IMR-90 (cell line): ENCODE measurements around the gene ADGRV1. TPM values are rescaled to one million over a fixed set of nuclear protein-coding genes. Genes with fewer than 3 reads are reported as not detected.

Experiments
- ATAC-seq: fragments of 200-7000 bp; cut with Tn5 transposase; 2 replicates; pipeline ENCODE4 v1.9.1; 2020; ENCODE audit warnings: low read depth, mild to moderate bottlenecking, moderate library complexity
- BruUV-seq: library from RNA; stranded (reverse); fragments of 400-500 nt; replicated peaks from 2 replicates; lab custom pipeline; 2021; lab: Mats Ljungman, UMichigan
- CTCF ChIA-PET: fragments of 300-600 bp; formaldehyde crosslinking; extraction: SDS; loops from one replicate; lab custom pipeline; 2021; ENCODE audit warnings: antibody characterized with exemption; lab: Yijun Ruan, JAX
- POLR2A ChIA-PET: fragments of 300-600 bp; sonication (Branson Sonifier 250); formaldehyde crosslinking; loops from one replicate; lab custom pipeline; 2022; ENCODE audit warnings: antibody characterized with exemption; ENCODE audit not compliant: unreplicated experiment; lab: Charles Lee
- DNase-seq: peaks from one replicate; pipeline ENCODE4 v3.0.0; 2013
- H2AFZ ChIP-seq: replicated peaks from 2 replicates; pipeline ENCODE3; 2013; ENCODE audit warnings: low read length, mild to moderate bottlenecking; ENCODE audit not compliant: poor library complexity
- H2AK5ac ChIP-seq: 2 replicates; pipeline ENCODE4 v1.6.1; 2013; ENCODE audit warnings: low read depth, low read length, inconsistent platforms
- H2AK9ac ChIP-seq: replicated peaks from 2 replicates; pipeline ENCODE3; 2013; ENCODE audit warnings: mild to moderate bottlenecking, low read depth, low read length, moderate library complexity; ENCODE audit not compliant: poor library complexity
- H2BK120ac ChIP-seq: 2 replicates; pipeline ENCODE4 v1.6.1; 2013; ENCODE audit warnings: low read depth, low read length, inconsistent platforms
- H2BK15ac ChIP-seq: 3 replicates; pipeline ENCODE4 v1.6.1; 2013; ENCODE audit warnings: low read depth, low read length, inconsistent platforms
- H2BK20ac ChIP-seq: 2 replicates; pipeline ENCODE4 v1.6.1; 2013; ENCODE audit warnings: low read depth, mild to moderate bottlenecking, inconsistent platforms, low read length, moderate library complexity
- H2BK5ac ChIP-seq: 2 replicates; pipeline ENCODE4 v1.6.1; 2013; ENCODE audit warnings: mild to moderate bottlenecking, low read depth, low read length, inconsistent platforms; ENCODE audit not compliant: poor library complexity, severe bottlenecking
- H3K14ac ChIP-seq: replicated peaks from 2 replicates; pipeline ENCODE4 v1.6.1; 2013; ENCODE audit warnings: low read depth, low read length, inconsistent platforms
- H3K18ac ChIP-seq: 2 replicates; pipeline ENCODE4 v1.6.1; 2013; ENCODE audit warnings: low read depth, low read length, control low read depth
- H3K23ac ChIP-seq: 2 replicates; pipeline ENCODE4 v1.6.1; 2013; ENCODE audit warnings: low read depth, low read length, inconsistent platforms
- H3K27ac ChIP-seq: 2 replicates; pipeline ENCODE4 v1.5.1; 2013; ENCODE audit warnings: mild to moderate bottlenecking, control low read depth, low read length; ENCODE audit not compliant: insufficient read depth
- H3K27me3 ChIP-seq: 2 replicates; pipeline ENCODE4 v1.6.1; 2013; ENCODE audit warnings: low read length; ENCODE audit not compliant: control insufficient read depth, insufficient read depth
- H3K36me3 ChIP-seq: 2 replicates; pipeline ENCODE4 v1.6.1; 2013; ENCODE audit warnings: low read length, mixed read lengths; ENCODE audit not compliant: control insufficient read depth, insufficient read depth
- H3K4ac ChIP-seq: 2 replicates; pipeline ENCODE4 v1.6.1; 2013; ENCODE audit warnings: low read depth, low read length, inconsistent platforms
- H3K4me1 ChIP-seq: 2 replicates; pipeline ENCODE4 v1.6.1; 2013; ENCODE audit warnings: low read length, mixed read lengths; ENCODE audit not compliant: control insufficient read depth, insufficient read depth
- H3K4me2 ChIP-seq: 2 replicates; pipeline ENCODE4 v1.6.1; 2013; ENCODE audit warnings: low read depth, mild to moderate bottlenecking, control low read depth, low read length, moderate library complexity
- H3K4me3 ChIP-seq: 2 replicates; pipeline ENCODE4 v1.5.1; 2013; ENCODE audit warnings: low read depth, mild to moderate bottlenecking, control low read depth, low read length, moderate library complexity; ENCODE audit not compliant: insufficient read depth
- H3K56ac ChIP-seq: 2 replicates; pipeline ENCODE4 v1.6.1; 2013; ENCODE audit warnings: low read length, inconsistent platforms; ENCODE audit not compliant: insufficient read depth; ENCODE audit errors: extremely low read depth
- H3K79me1 ChIP-seq, 2 experiments: 2 replicates each; pipeline ENCODE4 v1.6.1; 2013; ENCODE audit warnings: low read length in 2 of 2, inconsistent platforms in 1 of 2, low read depth in 1 of 2
- H3K9ac ChIP-seq: 2 replicates; pipeline ENCODE4 v1.6.1; 2013; ENCODE audit warnings: low read depth, low read length, control low read depth
- H3K9me1 ChIP-seq: 2 replicates; pipeline ENCODE4 v1.6.1; 2013; ENCODE audit warnings: low read length, inconsistent platforms; ENCODE audit not compliant: insufficient read depth
- H3K9me3 ChIP-seq: 2 replicates; pipeline ENCODE4 v1.6.1; 2013; ENCODE audit warnings: low read length; ENCODE audit not compliant: control insufficient read depth, insufficient read depth
- H4K20me1 ChIP-seq: 2 replicates; pipeline ENCODE4 v1.6.1; 2013; ENCODE audit warnings: low read length, inconsistent platforms; ENCODE audit not compliant: insufficient read depth
- H4K5ac ChIP-seq: 2 replicates; pipeline ENCODE4 v1.6.1; 2013; ENCODE audit warnings: mild to moderate bottlenecking, low read depth, low read length, control low read depth
- H4K8ac ChIP-seq, 2 experiments: 2 replicates each; pipeline ENCODE4 v1.6.1; 2013; ENCODE audit warnings: low read depth in 2 of 2, low read length in 2 of 2, control low read depth in 1 of 2, inconsistent platforms in 1 of 2
- H4K91ac ChIP-seq: 2 replicates; pipeline ENCODE4 v1.6.1; 2013; ENCODE audit warnings: low read depth, low read length, inconsistent platforms; ENCODE audit not compliant: insufficient read depth
- CHD1 ChIP-seq: IDR thresholded peaks from 2 replicates; pipeline ENCODE4 v1.6.1; 2012; ENCODE audit warnings: low read depth, low read length, improper control_type of control experiment
- ELK1 ChIP-seq: fragments of 150-350 bp; IDR thresholded peaks from 2 replicates; pipeline ENCODE4 v1.6.1; 2016; ENCODE audit warnings: low read depth, mild to moderate bottlenecking, low read length, moderate library complexity, borderline replicate concordance
- FOS ChIP-seq: fragments of 150-350 bp; IDR thresholded peaks from 2 replicates; pipeline ENCODE4 v1.6.1; 2016; ENCODE audit warnings: low read depth, low read length
- MAFK ChIP-seq: IDR thresholded peaks from 2 replicates; pipeline ENCODE4 v1.6.1; 2012; ENCODE audit warnings: low read depth, low read length, improper control_type of control experiment
- MAZ ChIP-seq: IDR thresholded peaks from 2 replicates; pipeline ENCODE4 v1.6.1; 2012; ENCODE audit warnings: low read depth, mild to moderate bottlenecking, low read length, improper control_type of control experiment, moderate library complexity, borderline replicate concordance
- RCOR1 ChIP-seq: IDR thresholded peaks from 2 replicates; pipeline ENCODE4 v1.6.1; 2012; ENCODE audit warnings: mild to moderate bottlenecking, low read length, improper control_type of control experiment; ENCODE audit not compliant: insufficient replicate concordance
- WGBS, 2 experiments: methylation state at CpG; one replicate each; pipeline versions ENCODE4 v1.1.5 to v1.1.7; 2013; ENCODE audit warnings: missing lambda C conversion rate in 2 of 2; ENCODE audit not compliant: insufficient read length in 1 of 2; ENCODE audit errors: extremely low coverage in 2 of 2; 5-methylcytosine and 5-hydroxymethylcytosine counted together
- dilution Hi-C: fragments of 300-500 bp; cut with HindIII; formaldehyde crosslinking; loops from one replicate; pipeline ENCODE4 v1.14.3; 2018; ENCODE audit warnings: low sequenced_read_pairs; ENCODE audit not compliant: unreplicated experiment
- in situ Hi-C: fragments of 300-500 bp; cut with MboI; formaldehyde crosslinking; loops from 3 replicates; pipeline ENCODE4 v1.14.3; 2019; ENCODE audit warnings: low sequenced_read_pairs, inconsistent platforms, mixed read lengths
- intact Hi-C: fragments of 100-400 bp; cut with micrococcal nuclease; formaldehyde crosslinking; loops from 2 replicates; pipeline ENCODE4 v1.10.0; 2022
- polyA plus RNA-seq, 3 experiments: library from polyadenylated mRNA; depleted of rRNA; stranded (reverse); fragments of >200 nt; gene quantifications; 2 replicates each; pipeline ENCODE4 v1.2.3, GENCODE V29; 2012; ENCODE audit warnings: low replicate concordance in 1 of 3
- total RNA-seq: library from RNA; depleted of rRNA; stranded (reverse); fragments of >200 nt; gene quantifications from 2 replicates; pipeline ENCODE4 v1.2.3, GENCODE V29; 2012

The ADGRV1 gene
- total and polyA plus RNA-seq, 2 of the 4 experiments (the other 2 are of a cell fraction), result under 0.01 TPM; not detected in 1

- H3K27me3 ChIP-seq, result no peaks in the 10 kb centered on the region
- BruUV-seq, result no TSS peak
- no peak overlapping the region for H3K14ac ChIP-seq
- H2BK20ac ChIP-seq, result no peak overlapping the region
- no peaks in the 10 kb centered on the region for H4K20me1 ChIP-seq
- no peak overlapping the region for H2AFZ ChIP-seq
- H3K56ac ChIP-seq, result no peak overlapping the region
- no peaks in the 10 kb centered on the region for H3K36me3 ChIP-seq
- TF ChIP-seq ELK1, result no peak
- TF ChIP-seq MAZ, result no peak
- TF ChIP-seq CHD1, result no peak
- TF ChIP-seq FOS, result no peak
- TF ChIP-seq MAFK, result 0 out of 2 replicates have a peak, but pooled peaks have one; percentile 13
- TF ChIP-seq RCOR1, result no peak
- H3K9ac ChIP-seq, result no peak overlapping the region
- H3K4ac ChIP-seq, result no peak overlapping the region
- no peak overlapping the region for H2AK9ac ChIP-seq
- ChIA-PET CTCF (no interaction called here), POLR2A (no interaction called here)
- no CpG with 5 or more reads among the region's 2 CpGs for WGBS, 2 experiments
- H4K8ac ChIP-seq, result no peak overlapping the region
- H3K4me2 ChIP-seq, result no peak overlapping the region
- no peak overlapping the region for H4K91ac ChIP-seq
- H2BK120ac ChIP-seq, result no peak overlapping the region
- no peak overlapping the region for H4K5ac ChIP-seq
- ATAC-seq (no peak), DNase-seq (no peak)
- no peak overlapping the region for H3K18ac ChIP-seq
- H3K4me1 ChIP-seq, result no peaks in the 10 kb centered on the region
- H3K9me1 ChIP-seq, result no peaks in the 10 kb centered on the region
- intact Hi-C loops (no loop called here), dilution Hi-C loops (no loop called here), in situ Hi-C loops (no loop called here)
- no peak overlapping the region for H3K23ac ChIP-seq
- no peaks in the 10 kb centered on the region for H3K79me1 ChIP-seq
- H3K9me3 ChIP-seq, result no peaks in the 10 kb centered on the region
- no peak overlapping the region for H3K27ac ChIP-seq
- no peak overlapping the region for H2BK5ac ChIP-seq
- no peak overlapping the region for H3K4me3 ChIP-seq
- H2BK15ac ChIP-seq, result no peak overlapping the region
- no peak overlapping the region for H2AK5ac ChIP-seq
Observed at GRCh38 chr5:90948969-90949368, 390.4 kb downstream of the ADGRV1 start.
